Skeletal muscle tissue (tissue), 4 donors: ENCODE results near the gene TXNDC17. TPM values are rescaled to one million over a fixed set of nuclear protein-coding genes. Genes with fewer than 3 reads are reported as not detected.

Source experiments
- H3K27ac ChIP-seq: one replicate; pipeline ENCODE4 v1.7.0; 2013; ENCODE audit warnings: mild to moderate bottlenecking, low read depth, low read length, inconsistent platforms
- H3K27me3 ChIP-seq, 3 donors: one replicate each; pipeline ENCODE4 v1.7.0; 2013; ENCODE audit warnings: low read length in 3 of 3; ENCODE audit not compliant: control insufficient read depth in 3 of 3, insufficient read depth in 3 of 3
- H3K36me3 ChIP-seq, 3 donors: one replicate each; pipeline ENCODE4 v1.7.0; 2013; ENCODE audit warnings: low read length in 3 of 3; ENCODE audit not compliant: control insufficient read depth in 3 of 3, insufficient read depth in 3 of 3
- H3K4me1 ChIP-seq, 3 donors: one replicate each; pipeline ENCODE4 v1.7.0; 2013; ENCODE audit warnings: low read length in 3 of 3, mild to moderate bottlenecking in 3 of 3; ENCODE audit not compliant: control insufficient read depth in 3 of 3, insufficient read depth in 3 of 3
- H3K4me3 ChIP-seq, 3 donors: one replicate each; pipeline ENCODE4 v1.7.0; 2013; ENCODE audit warnings: low read length in 3 of 3
- H3K9ac ChIP-seq, 3 donors: one replicate each; pipeline ENCODE4 v1.7.0; 2013; ENCODE audit warnings: low read length in 3 of 3, mild to moderate bottlenecking in 3 of 3, moderate library complexity in 2 of 3, low read depth in 1 of 3
- H3K9me3 ChIP-seq, 3 donors: one replicate each; pipeline ENCODE4 v1.7.0; 2013; ENCODE audit warnings: low read length in 3 of 3; ENCODE audit not compliant: control insufficient read depth in 3 of 3
- total RNA-seq: library from RNA; depleted of rRNA; stranded (reverse); fragments of >200 nt; gene quantifications from one replicate; pipeline ENCODE4 v1.2.3, GENCODE V29; 2014
- donor health status: Osteomylitis.

Gene TXNDC17
- total RNA-seq, 1 donor from 2014 or later, result 8.4 TPM

GRCh38 chr17:6603744-6604325, 37.0 kb upstream of the TXNDC17 start:
- H3K9ac ChIP-seq, result no peak overlapping the region
- peaks cover under 1 to 5% (median 2%) of the 10 kb centered on the region in 3 donors for H3K4me1 ChIP-seq
- no peaks in the 10 kb centered on the region for H3K27me3 ChIP-seq
- peaks cover 2 to 38% (median 27%) of the 10 kb centered on the region in 3 donors for H3K36me3 ChIP-seq
- H3K27ac ChIP-seq, result no peak overlapping the region
- no peak overlapping the region for H3K4me3 ChIP-seq
- no peaks in the 10 kb centered on the region for H3K9me3 ChIP-seq

DNA sequence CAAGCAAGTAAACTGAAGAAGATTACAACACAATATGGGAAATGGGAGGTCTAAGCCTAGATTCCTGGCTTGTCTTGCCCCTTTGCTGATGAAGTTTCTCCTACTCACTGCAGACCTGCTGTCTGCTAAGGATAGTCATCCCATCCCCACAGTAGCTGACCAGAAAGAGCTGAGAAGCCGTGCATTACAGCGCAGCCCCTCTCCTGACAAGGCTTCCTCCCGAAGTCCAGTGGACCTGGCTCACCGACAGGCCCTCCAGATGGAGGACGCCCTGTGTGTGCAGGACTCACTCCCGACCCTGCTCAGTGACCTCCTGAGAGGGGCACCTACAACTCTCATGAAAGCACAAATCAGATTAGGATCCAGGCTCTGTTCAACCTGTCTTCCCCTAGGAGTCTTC, 35.7 kb upstream of the TXNDC17 start:
- Histone ChIP-seq H3K27me3 (no peaks in the 10 kb centered on the region), H3K9me3 (no peaks in the 10 kb centered on the region), H3K4me1 (no peaks in the 10 kb centered on the region), H3K4me3 (no peak overlapping the region), H3K27ac (no peak overlapping the region), H3K36me3 (peaks cover 8 to 44% (median 34%) of the 10 kb centered on the region in 3 donors), H3K9ac (no peak overlapping the region)

DNA sequence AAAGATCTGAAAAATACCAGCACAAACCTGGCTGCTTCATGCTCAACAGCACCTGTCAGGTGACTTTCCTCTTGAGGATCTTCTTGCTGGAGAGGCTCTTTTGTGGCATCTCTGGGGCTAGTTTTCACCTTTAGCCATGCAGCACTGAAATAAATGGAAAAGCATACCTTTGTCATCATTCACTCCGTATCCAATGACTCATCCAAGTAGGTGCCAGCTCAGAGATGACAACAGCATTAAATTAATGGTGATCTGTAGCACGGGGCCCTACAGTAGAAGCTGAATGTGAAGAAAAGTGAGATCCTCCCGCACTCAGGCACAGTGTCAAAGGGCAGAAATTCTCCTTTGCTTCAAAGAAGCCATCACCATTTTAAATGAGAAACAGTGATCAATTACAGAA, 32.5 kb upstream of the TXNDC17 start:
- Histone ChIP-seq H3K9me3 (no peaks in the 10 kb centered on the region), H3K36me3 (peaks cover 8 to 42% (median 34%) of the 10 kb centered on the region in 3 donors), H3K27ac (no peak overlapping the region), H3K27me3 (no peaks in the 10 kb centered on the region), H3K9ac (no peak overlapping the region), H3K4me1 (no peaks in the 10 kb centered on the region), H3K4me3 (no peak overlapping the region)

DNA sequence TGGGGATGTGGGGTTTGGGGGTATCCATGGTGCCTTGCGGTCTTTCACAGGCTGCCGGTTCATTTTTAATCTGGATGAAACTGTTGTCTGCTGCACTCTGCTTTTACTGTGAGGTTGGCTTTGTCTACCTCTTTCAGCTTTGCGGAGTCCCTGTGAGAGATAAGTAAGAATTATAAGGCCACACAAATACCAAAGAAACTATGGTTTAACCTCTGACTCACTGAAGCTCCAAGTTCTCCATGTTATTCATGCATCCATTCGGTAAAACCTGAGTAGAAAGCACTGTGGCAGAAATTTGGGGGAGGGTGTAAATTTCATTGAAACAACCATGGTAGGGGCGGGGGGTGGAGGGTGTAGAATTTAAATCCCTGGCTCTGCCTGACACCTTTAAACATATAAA, 30.8 kb upstream of the TXNDC17 start:
- no peaks in the 10 kb centered on the region for H3K9me3 ChIP-seq
- no peak overlapping the region for H3K9ac ChIP-seq
- H3K4me3 ChIP-seq, result no peak overlapping the region
- H3K36me3 ChIP-seq, result peaks cover 8 to 42% (median 29%) of the 10 kb centered on the region in 3 donors
- no peak overlapping the region for H3K27ac ChIP-seq
- no peaks in the 10 kb centered on the region for H3K4me1 ChIP-seq
- H3K27me3 ChIP-seq, result no peaks in the 10 kb centered on the region

- H3K27ac ChIP-seq, result no peak overlapping the region
- H3K36me3 ChIP-seq, result peaks cover 8 to 30% (median 24%) of the 10 kb centered on the region in 3 donors
- no peak overlapping the region for H3K9ac ChIP-seq
- no peaks in the 10 kb centered on the region for H3K27me3 ChIP-seq
- H3K4me1 ChIP-seq, result no peaks in the 10 kb centered on the region
- no peaks in the 10 kb centered on the region for H3K9me3 ChIP-seq
- no peak overlapping the region for H3K4me3 ChIP-seq
These were observed 29.6 kb upstream of the TXNDC17 start for GRCh38 chr17:6611231-6611630.

GRCh38 chr17:6623941-6624340, 16.9 kb upstream of the TXNDC17 start:
- Histone ChIP-seq H3K4me1 (no peaks in the 10 kb centered on the region), H3K27ac (no peak overlapping the region), H3K9ac (no peak overlapping the region), H3K4me3 (no peak overlapping the region), H3K36me3 (peaks cover 5 to 29% (median 11%) of the 10 kb centered on the region in 3 donors), H3K27me3 (no peaks in the 10 kb centered on the region), H3K9me3 (no peaks in the 10 kb centered on the region)

DNA sequence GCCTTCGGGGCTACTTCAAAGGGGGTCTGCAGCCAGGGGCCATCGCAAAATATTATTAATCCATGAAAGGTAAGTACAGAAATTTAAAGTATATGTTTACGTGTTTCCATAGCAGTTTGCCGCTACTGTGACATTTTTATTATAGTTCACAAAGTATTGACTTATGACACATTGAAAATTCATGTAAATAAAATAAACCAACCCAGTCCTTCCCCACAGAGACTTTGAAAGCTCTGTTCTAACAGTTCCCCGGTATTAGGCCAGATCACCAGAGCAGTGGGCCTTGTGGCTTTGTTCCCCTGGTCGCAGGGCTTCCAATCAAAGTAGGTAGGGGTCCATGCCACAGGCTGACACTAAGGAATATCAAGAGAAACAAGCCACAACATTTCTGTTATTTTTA, 14.2 kb upstream of the TXNDC17 start:
- H3K4me1 ChIP-seq, result no peaks in the 10 kb centered on the region
- H3K9me3 ChIP-seq, result no peaks in the 10 kb centered on the region
- H3K27ac ChIP-seq, result no peak overlapping the region
- no peak overlapping the region for H3K9ac ChIP-seq
- no peak overlapping the region for H3K4me3 ChIP-seq
- H3K27me3 ChIP-seq, result no peaks in the 10 kb centered on the region
- peaks cover 5 to 22% (median 7%) of the 10 kb centered on the region in 3 donors for H3K36me3 ChIP-seq

- no peak overlapping the region for H3K27ac ChIP-seq
- H3K4me1 ChIP-seq, result no peaks in the 10 kb centered on the region
- H3K36me3 ChIP-seq, result peaks cover 5 to 22% (median 8%) of the 10 kb centered on the region in 3 donors
- no peak overlapping the region for H3K9ac ChIP-seq
- no peak overlapping the region for H3K4me3 ChIP-seq
- no peaks in the 10 kb centered on the region for H3K27me3 ChIP-seq
- H3K9me3 ChIP-seq, result no peaks in the 10 kb centered on the region
These were observed 13.8 kb upstream of the TXNDC17 start for GRCh38 chr17:6627019-6627418.

GRCh38 chr17:6630390-6630789, 10.5 kb upstream of the TXNDC17 start:
- no peaks in the 10 kb centered on the region for H3K9me3 ChIP-seq
- no peaks in the 10 kb centered on the region for H3K4me1 ChIP-seq
- H3K4me3 ChIP-seq, result no peak overlapping the region
- H3K27me3 ChIP-seq, result no peaks in the 10 kb centered on the region
- H3K27ac ChIP-seq, result no peak overlapping the region
- H3K9ac ChIP-seq, result no peak overlapping the region
- peaks cover 6 to 24% (median 22%) of the 10 kb centered on the region in 3 donors for H3K36me3 ChIP-seq

DNA sequence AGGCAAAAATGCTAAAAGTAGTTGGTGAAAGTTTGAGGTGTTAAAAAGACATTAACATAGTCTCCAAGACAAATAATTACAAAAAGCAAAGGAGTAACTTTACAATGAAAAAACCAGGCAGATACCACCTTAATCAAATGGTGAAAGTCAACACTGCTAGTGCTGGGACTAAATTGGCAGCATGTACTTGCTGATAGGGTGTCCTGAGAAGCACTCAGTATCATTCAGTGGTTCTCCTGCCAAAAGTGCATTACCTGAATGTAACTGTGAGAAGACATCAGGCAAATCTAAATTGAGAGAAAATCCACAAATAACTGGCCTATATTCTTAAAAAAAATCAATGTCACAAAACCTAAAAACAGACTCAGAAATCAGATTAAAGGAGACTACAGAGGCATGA, 8.3 kb upstream of the TXNDC17 start:
- Histone ChIP-seq H3K9ac (no peak overlapping the region), H3K27me3 (no peaks in the 10 kb centered on the region), H3K4me1 (no peaks in the 10 kb centered on the region), H3K36me3 (peaks cover 5 to 24% (median 22%) of the 10 kb centered on the region in 3 donors), H3K27ac (no peak overlapping the region), H3K4me3 (no peak overlapping the region), H3K9me3 (no peaks in the 10 kb centered on the region)
